ENCODE data around the gene VEGFB.

The VEGFB gene

GRCh38 chr11:64286801-64287159 lies 52.4 kb downstream of the VEGFB start:
- Histone ChIP-seq H3K4me3 (ENCODE audit: low read length, poor library complexity, severe bottlenecking) (peak overlapping the region; percentile 99), H3K9ac (ENCODE audit: low read depth, low read length, poor library complexity, severe bottlenecking) (peak overlapping the region; percentile 87), H4K20me1 (ENCODE audit: insufficient read depth, low read length, poor library complexity, severe bottlenecking) (no peaks in the 10 kb centered on the region), H3K79me2 (ENCODE audit: insufficient read depth, low read length) (peaks cover 10% of the 10 kb centered on the region; the same call in 1 of the 2 replicates), H2AFZ (ENCODE audit: low read length) (no peak overlapping the region), H3K27me3 (ENCODE audit: insufficient read depth, low read length, poor library complexity, severe bottlenecking) (no peaks in the 10 kb centered on the region), H3K4me2 (ENCODE audit: low read depth, low read length, poor library complexity, severe bottlenecking) (peak overlapping the region; percentile 96), H3K9me3 (ENCODE audit: insufficient read depth, low read depth, low read length) (no peaks in the 10 kb centered on the region), H3K4me1 (ENCODE audit: insufficient read depth, low read length, poor library complexity, severe bottlenecking) (peaks cover 8% of the 10 kb centered on the region), H3F3A (ENCODE audit: low read depth) (no peaks in the 10 kb centered on the region), H3K9me2 (replicated peaks; ENCODE audit: low read depth, low read length) (no peaks in the 10 kb centered on the region), H3K36me3 (ENCODE audit: insufficient read depth, low read length) (no peaks in the 10 kb centered on the region)
- no peak for TF ChIP-seq EZH2phosphoT487 (IDR thresholded peaks at IDR 0.05; ENCODE audit: borderline replicate concordance)
- no peak for TF ChIP-seq CTCF (conservative IDR thresholded peaks at IDR 0.05; ENCODE audit: low read length)

GRCh38 chr11:64287676-64288352 lies 53.4 kb downstream of the VEGFB start:
- Histone ChIP-seq H3K4me1 (ENCODE audit: insufficient read depth, low read length, poor library complexity, severe bottlenecking) (peaks cover 8% of the 10 kb centered on the region), H3K79me2 (ENCODE audit: insufficient read depth, low read length) (peaks cover 10% of the 10 kb centered on the region; the same call in 1 of the 2 replicates), H4K20me1 (ENCODE audit: insufficient read depth, low read length, poor library complexity, severe bottlenecking) (no peaks in the 10 kb centered on the region), H3K4me2 (ENCODE audit: low read depth, low read length, poor library complexity, severe bottlenecking) (no peak overlapping the region), H3K27me3 (ENCODE audit: insufficient read depth, low read length, poor library complexity, severe bottlenecking) (no peaks in the 10 kb centered on the region), H3K9ac (ENCODE audit: low read depth, low read length, poor library complexity, severe bottlenecking) (no peak overlapping the region), H3K4me3 (ENCODE audit: low read length, poor library complexity, severe bottlenecking) (no peak overlapping the region), H3K9me3 (ENCODE audit: insufficient read depth, low read depth, low read length) (no peaks in the 10 kb centered on the region), H3K9me2 (replicated peaks; ENCODE audit: low read depth, low read length) (no peaks in the 10 kb centered on the region), H3F3A (ENCODE audit: low read depth) (no peaks in the 10 kb centered on the region), H3K36me3 (ENCODE audit: insufficient read depth, low read length) (no peaks in the 10 kb centered on the region), H2AFZ (ENCODE audit: low read length) (no peak overlapping the region)
- TF ChIP-seq EZH2phosphoT487 (IDR thresholded peaks at IDR 0.05; ENCODE audit: borderline replicate concordance) = no peak
- TF ChIP-seq CTCF (conservative IDR thresholded peaks at IDR 0.05; ENCODE audit: low read length) = no peak

GRCh38 chr11:64288353-64288750 lies 54.0 kb downstream of the VEGFB start:
- no peak for TF ChIP-seq EZH2phosphoT487 (IDR thresholded peaks at IDR 0.05; ENCODE audit: borderline replicate concordance)
- TF ChIP-seq CTCF (conservative IDR thresholded peaks at IDR 0.05; ENCODE audit: low read length) = no peak
- Histone ChIP-seq H3K9me2 (replicated peaks; ENCODE audit: low read depth, low read length) (no peaks in the 10 kb centered on the region), H4K20me1 (ENCODE audit: insufficient read depth, low read length, poor library complexity, severe bottlenecking) (no peaks in the 10 kb centered on the region), H3K79me2 (ENCODE audit: insufficient read depth, low read length) (peaks cover 8% of the 10 kb centered on the region; the same call in 1 of the 2 replicates), H3K4me3 (ENCODE audit: low read length, poor library complexity, severe bottlenecking) (no peak overlapping the region), H3K36me3 (ENCODE audit: insufficient read depth, low read length) (no peaks in the 10 kb centered on the region), H3K9me3 (ENCODE audit: insufficient read depth, low read depth, low read length) (no peaks in the 10 kb centered on the region), H3K4me1 (ENCODE audit: insufficient read depth, low read length, poor library complexity, severe bottlenecking) (peaks cover 8% of the 10 kb centered on the region), H3F3A (ENCODE audit: low read depth) (no peaks in the 10 kb centered on the region), H3K27me3 (ENCODE audit: insufficient read depth, low read length, poor library complexity, severe bottlenecking) (no peaks in the 10 kb centered on the region), H3K4me2 (ENCODE audit: low read depth, low read length, poor library complexity, severe bottlenecking) (no peak overlapping the region), H2AFZ (ENCODE audit: low read length) (no peak overlapping the region), H3K9ac (ENCODE audit: low read depth, low read length, poor library complexity, severe bottlenecking) (no peak overlapping the region)
